Retina (tissue), 1 donor: Measurements from ENCODE around the gene YWHAE.
"Not testable (repeated sequence)": the region's sequence is repeated elsewhere in the genome, so short reads cannot be mapped to it uniquely, and the experiment has no call there.

Experiments
- DNase-seq: peaks from one replicate; pipeline ENCODE4 v3.0.0-alpha.2; 2016

Gene YWHAE

GRCh38 chr17:1324201-1324771 lies 75.7 kb downstream of the YWHAE start:
- DNase-seq: no peak

- DNase-seq: no peak
Measured at GRCh38 chr17:1323336-1323735, 76.7 kb downstream of the YWHAE start.

GRCh38 chr17:1322480-1322879 lies 77.5 kb downstream of the YWHAE start:
- DNase-seq: no peak

GRCh38 chr17:1322014-1322428 lies 78.0 kb downstream of the YWHAE start:
- DNase-seq: no peak

GRCh38 chr17:1315891-1316403 lies 84.1 kb downstream of the YWHAE start:
- peak; percentile 38 for DNase-seq

GRCh38 chr17:1315409-1315808 lies 84.6 kb downstream of the YWHAE start:
- DNase-seq: no peak

GRCh38 chr17:1313270-1314005 lies 86.6 kb downstream of the YWHAE start:
- DNase-seq: no peak

GRCh38 chr17:1312261-1312870 lies 87.7 kb downstream of the YWHAE start:
- peak; percentile 78 for DNase-seq

GRCh38 chr17:1307829-1308228 lies 92.2 kb downstream of the YWHAE start:
- not testable (repeated sequence) for DNase-seq

- peak; percentile 81 for DNase-seq
Measured at GRCh38 chr17:1304962-1305563, 95.0 kb downstream of the YWHAE start.

- DNase-seq: no peak
Measured at GRCh38 chr17:1304522-1304921, 95.5 kb downstream of the YWHAE start.

- DNase-seq: no peak
Measured at GRCh38 chr17:1302761-1303160, 97.3 kb downstream of the YWHAE start.

- DNase-seq: no peak
Measured at GRCh38 chr17:1301546-1301945, 98.5 kb downstream of the YWHAE start.

- DNase-seq: no peak
Measured at GRCh38 chr17:1300371-1300905, 99.6 kb downstream of the YWHAE start.

- peak; percentile 36 for DNase-seq
Measured at GRCh38 chr17:1299552-1300370, 100.3 kb downstream of the YWHAE start.

- DNase-seq: peak; percentile 76
Measured at GRCh38 chr17:1298606-1299005, 101.4 kb downstream of the YWHAE start.
